GM12878 (cell line): ENCODE results near the gene PCNX1. TPM values are rescaled to one million over a fixed set of nuclear protein-coding genes. Genes with fewer than 3 reads are reported as not detected.

ENCODE experiments used
- ATAC-seq: fragments of 200-7000 bp; cut with Tn5 transposase; 3 replicates; pipeline ENCODE4 v1.9.1; 2020; ENCODE audit warnings: mild to moderate bottlenecking, moderate library complexity
- BruUV-seq: library from RNA; stranded (reverse); fragments of 400-500 nt; replicated peaks from 2 replicates; lab custom pipeline; 2021; lab: Mats Ljungman, UMichigan
- CTCF ChIA-PET: fragments of 300-600 bp; sonication (Branson Sonifier 250); formaldehyde crosslinking; extraction: SDS; loops from one replicate; lab custom pipeline; 2021; ENCODE audit warnings: inconsistent platforms; lab: Yijun Ruan, JAX
- POLR2A ChIA-PET: fragments of 350-600 bp; formaldehyde crosslinking; extraction: SDS; loops from one replicate; lab custom pipeline; 2021; ENCODE audit warnings: inconsistent platforms; lab: Charles Lee
- RAD21 ChIA-PET: fragments of 300-600 bp; sonication (Branson Sonifier 250); formaldehyde crosslinking; loops from one replicate; lab custom pipeline; 2023; ENCODE audit warnings: antibody characterized with exemption; ENCODE audit not compliant: unreplicated experiment; lab: Charles Lee
- SMC1A ChIA-PET: fragments of 300-600 bp; sonication (Branson Sonifier 250); formaldehyde crosslinking; loops from one replicate; lab custom pipeline; 2023; ENCODE audit not compliant: unreplicated experiment, uncharacterized antibody; lab: Charles Lee
- DNase-seq: peaks from one replicate; pipeline ENCODE4 v3.0.0-alpha.2; 2011; ENCODE audit warnings: low read depth, low spot score
- FAIRE-seq: peaks from 3 replicates; lab custom pipeline; 2011; peaks lifted over from hg19 to GRCh38; lab: Jason Lieb, UNC
- H2AFZ ChIP-seq: 2 replicates; pipeline ENCODE4 v1.6.0; 2011; ENCODE audit warnings: low read depth, low read length, control low read depth; ENCODE audit not compliant: control insufficient read depth
- H3K27ac ChIP-seq: 2 replicates; pipeline ENCODE4 v1.5.1; 2011; ENCODE audit warnings: control low read depth; ENCODE audit not compliant: control insufficient read depth, insufficient read depth
- H3K27me3 ChIP-seq, 2 experiments: replicated peaks in 1 of 2; 2 replicates each; pipeline versions ENCODE4 v1.6.0 to v1.6.1; 2011; ENCODE audit warnings: low read length in 1 of 2; ENCODE audit not compliant: control insufficient read depth in 2 of 2, insufficient read depth in 2 of 2
- H3K36me3 ChIP-seq, 2 experiments: 2 replicates each; pipeline ENCODE4 v1.5.1; 2011; ENCODE audit warnings: low read length in 1 of 2; ENCODE audit not compliant: control insufficient read depth in 2 of 2, insufficient read depth in 2 of 2
- H3K4me1 ChIP-seq: 2 replicates; pipeline ENCODE4 v1.6.1; 2011; ENCODE audit warnings: mild to moderate bottlenecking, low read length, moderate library complexity, mixed read lengths; ENCODE audit not compliant: control insufficient read depth, insufficient read depth
- H3K4me2 ChIP-seq: 2 replicates; pipeline ENCODE4 v1.6.0; 2011; ENCODE audit warnings: control low read depth; ENCODE audit not compliant: control insufficient read depth, insufficient read depth
- H3K4me3 ChIP-seq: fragments of 200-600 bp; sonication (generic); 2 replicates; pipeline ENCODE4 v1.5.1; 2016
- H3K79me2 ChIP-seq: 2 replicates; pipeline ENCODE4 v1.6.0; 2011; ENCODE audit warnings: low read length; ENCODE audit not compliant: control insufficient read depth, insufficient read depth
- H3K9ac ChIP-seq: 2 replicates; pipeline ENCODE4 v1.8.0; 2011; ENCODE audit warnings: low read length, control low read depth, mixed read lengths; ENCODE audit not compliant: control insufficient read depth, insufficient read depth
- H3K9me3 ChIP-seq: replicated peaks from 3 replicates; pipeline ENCODE4 v1.5.1; 2011; ENCODE audit warnings: mild to moderate bottlenecking, low read length; ENCODE audit not compliant: control insufficient read depth, insufficient read depth
- H4K20me1 ChIP-seq: 2 replicates; pipeline ENCODE4 v1.6.0; 2011; ENCODE audit not compliant: control insufficient read depth, insufficient read depth
- ATF2 ChIP-seq: IDR thresholded peaks from 2 replicates; pipeline ENCODE4 v1.6.1; 2012; ENCODE audit warnings: low read length, inconsistent platforms
- BHLHE40 ChIP-seq, 2 experiments: fragments of 450-650 bp in 1 of 2; IDR thresholded peaks; 2 replicates each; pipeline ENCODE4 v1.6.1; 2011 to 2017; ENCODE audit warnings: low read depth in 2 of 2, borderline replicate concordance in 1 of 2, improper control_type of control experiment in 1 of 2, low read length in 1 of 2, mild to moderate bottlenecking in 1 of 2
- WGBS: methylation state at CpG from one replicate; pipeline ENCODE4 v1.1.6; 2016; ENCODE audit warnings: low lambda C conversion rate; ENCODE audit not compliant: insufficient replicate concordance, insufficient coverage; ENCODE audit errors: missing lambda C conversion rate; 5-methylcytosine and 5-hydroxymethylcytosine counted together
- in situ Hi-C: fragments of 300-500 bp; cut with MboI; formaldehyde crosslinking; loops from 9 replicates; pipeline ENCODE4 v1.14.3; 2018; ENCODE audit warnings: mixed read lengths
- intact Hi-C: fragments of 100-400 bp; cut with micrococcal nuclease; formaldehyde crosslinking; loops from one replicate; pipeline ENCODE4 v1.14.2; 2022; ENCODE audit not compliant: unreplicated experiment
- polyA plus RNA-seq, 11 experiments: library from polyadenylated mRNA; depleted of rRNA in 4 of 11; unstranded in 6 of 11; stranded (reverse) in 5 of 11; fragments of >200 nt; fragmentation: Nextera tagmentation in 4 of 11; fragmentation: Illumina TruSeq in 1 of 11; extraction: Ambion mirVana in 4 of 11; extraction: Trizol in 1 of 11; gene quantifications; 1 replicate in 1 of 11; 2 replicates in 10 of 11; pipeline versions ENCODE4 v1.2.1 to v1.2.3, GENCODE V29; 2011 to 2016; ENCODE audit warnings: inconsistent platforms in 2 of 11, missing spikeins in 2 of 11, low read depth in 1 of 11
- total RNA-seq, 4 experiments: library from RNA; depleted of rRNA in 3 of 4; stranded (reverse); fragments of >200 nt in 3 of 4; fragmentation: Illumina TruSeq in 1 of 4; extraction: Trizol in 1 of 4; gene quantifications; 2 replicates each; pipeline versions ENCODE4 v1.2.1 to v1.2.3, GENCODE V29; 2013 to 2021
- TF ChIP-seq, protein P1 (sequence below): fragments of 450-650 bp; conservative IDR thresholded peaks from 2 replicates; pipeline ENCODE4 v1.6.1; 2017; ENCODE audit warnings: mild to moderate bottlenecking, moderate library complexity

Gene PCNX1
- total and polyA plus RNA-seq, 10 of the 15 experiments (the other 5 are each of a cell fraction or from before 2014, with no cell fraction given): 4.6 to 53.9 (median 20.5) TPM

- TF ChIP-seq, protein P1, sequence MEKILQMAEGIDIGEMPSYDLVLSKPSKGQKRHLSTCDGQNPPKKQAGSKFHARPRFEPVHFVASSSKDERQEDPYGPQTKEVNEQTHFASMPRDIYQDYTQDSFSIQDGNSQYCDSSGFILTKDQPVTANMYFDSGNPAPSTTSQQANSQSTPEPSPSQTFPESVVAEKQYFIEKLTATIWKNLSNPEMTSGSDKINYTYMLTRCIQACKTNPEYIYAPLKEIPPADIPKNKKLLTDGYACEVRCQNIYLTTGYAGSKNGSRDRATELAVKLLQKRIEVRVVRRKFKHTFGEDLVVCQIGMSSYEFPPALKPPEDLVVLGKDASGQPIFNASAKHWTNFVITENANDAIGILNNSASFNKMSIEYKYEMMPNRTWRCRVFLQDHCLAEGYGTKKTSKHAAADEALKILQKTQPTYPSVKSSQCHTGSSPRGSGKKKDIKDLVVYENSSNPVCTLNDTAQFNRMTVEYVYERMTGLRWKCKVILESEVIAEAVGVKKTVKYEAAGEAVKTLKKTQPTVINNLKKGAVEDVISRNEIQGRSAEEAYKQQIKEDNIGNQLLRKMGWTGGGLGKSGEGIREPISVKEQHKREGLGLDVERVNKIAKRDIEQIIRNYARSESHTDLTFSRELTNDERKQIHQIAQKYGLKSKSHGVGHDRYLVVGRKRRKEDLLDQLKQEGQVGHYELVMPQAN: no peak
Measured at GRCh38 chr14:70924521-70924920, 17.3 kb downstream of the PCNX1 start (continued).

- in situ Hi-C loops: no loop called here
- Histone ChIP-seq H3K4me1 (peaks cover 6% of the 10 kb centered on the region; the same call in 1 of the 2 replicates), H3K36me3 (no peaks in the 10 kb centered on the region; a peak in 1 of 4 replicates), H3K79me2 (peaks cover 70% of the 10 kb centered on the region), H3K9ac (no peak overlapping the region), H3K4me3 (no peak overlapping the region)
- BruUV-seq: no TSS peak
- ChIA-PET CTCF (interaction anchor here (1.7 kb wide), 1 partner anchor 19 kb away, joined by 5 read pairs; the partner anchor contains the start of gene PCNX1), SMC1A (interaction anchor here (1.0 to 1.4 kb wide), 3 partner anchors 8 to 108 kb away, joined by 3 to 4 read pairs (median 3); no protein-coding TSS in a partner anchor), POLR2A (no interaction called here)
- no peak for FAIRE-seq
- no peak for ATAC-seq
- no peak for DNase-seq
- TF ChIP-seq ATF2 (no peak), BHLHE40 (IDR thresholded peaks at IDR 0.05; ENCODE audit: borderline replicate concordance in 1 of 2, low read depth in 2 of 2, low read length in 1 of 2) (peak in 1 of 2 experiments; percentile 36; a peak in 1 of 4 replicates)
- TF ChIP-seq, all 136 proteins: peak for 1
- no peak overlapping the region for H2AFZ ChIP-seq
- H3K27me3 ChIP-seq: no peaks in the 10 kb centered on the region
- WGBS: 99% methylated on average over 5 of the region's 5 CpGs
- no peak overlapping the region for H3K4me2 ChIP-seq
- no peak overlapping the region for H3K27ac ChIP-seq
- H3K9me3 ChIP-seq: no peaks in the 10 kb centered on the region
- no peaks in the 10 kb centered on the region for H4K20me1 ChIP-seq
- RAD21 ChIA-PET: no interaction called here
- intact Hi-C loops: no loop called here
Measured at GRCh38 chr14:70926235-70926830, 19.1 kb downstream of the PCNX1 start.
